Panc1 (cell line): ENCODE results near the gene ZNF708.
"Not testable (repeated sequence)": the region's sequence is repeated elsewhere in the genome, so short reads cannot be mapped to it uniquely, and the experiment has no call there.

ENCODE experiments used
- CTCF ChIP-seq: fragments of 450-650 bp; IDR thresholded peaks from 2 replicates; pipeline ENCODE4 v1.5.1; 2017; ENCODE audit warnings: mild to moderate bottlenecking
- POLR2AphosphoS5 ChIP-seq: IDR thresholded peaks from 2 replicates; pipeline ENCODE4 v1.6.1; 2012; ENCODE audit warnings: mild to moderate bottlenecking, low read depth, low read length, moderate library complexity
- TCF7L2 ChIP-seq: IDR thresholded peaks from 2 replicates; pipeline ENCODE4 v1.6.1; 2011; ENCODE audit warnings: mild to moderate bottlenecking, low read depth, low read length, inconsistent platforms

GRCh38 chr19:21293768-21294167, 35.4 kb downstream of the ZNF708 start:
- not testable (repeated sequence) for TF ChIP-seq CTCF, POLR2AphosphoS5, TCF7L2
